ENCODE results near the gene PIKFYVE.

DNA sequence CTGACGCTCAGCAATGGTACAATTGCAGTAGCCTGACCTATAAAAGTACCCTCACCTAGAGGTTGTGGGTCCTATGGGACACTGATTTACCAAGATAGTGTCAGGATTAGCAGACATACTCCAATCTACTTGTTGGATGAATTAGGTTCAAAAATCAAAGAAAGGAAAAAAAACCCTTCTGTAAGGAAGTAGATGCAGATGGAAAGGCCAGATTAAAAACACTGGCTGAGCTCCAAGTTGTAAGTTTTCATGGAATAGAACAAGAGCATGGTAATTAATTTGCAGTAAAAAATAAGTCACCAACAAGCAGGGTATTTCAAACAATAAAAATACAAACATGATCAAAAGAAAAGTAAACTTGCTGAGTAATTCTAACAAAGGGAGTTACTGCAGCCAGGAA is 37.6 kb upstream of the PIKFYVE start:
- TF ChIP-seq, protein P1, sequence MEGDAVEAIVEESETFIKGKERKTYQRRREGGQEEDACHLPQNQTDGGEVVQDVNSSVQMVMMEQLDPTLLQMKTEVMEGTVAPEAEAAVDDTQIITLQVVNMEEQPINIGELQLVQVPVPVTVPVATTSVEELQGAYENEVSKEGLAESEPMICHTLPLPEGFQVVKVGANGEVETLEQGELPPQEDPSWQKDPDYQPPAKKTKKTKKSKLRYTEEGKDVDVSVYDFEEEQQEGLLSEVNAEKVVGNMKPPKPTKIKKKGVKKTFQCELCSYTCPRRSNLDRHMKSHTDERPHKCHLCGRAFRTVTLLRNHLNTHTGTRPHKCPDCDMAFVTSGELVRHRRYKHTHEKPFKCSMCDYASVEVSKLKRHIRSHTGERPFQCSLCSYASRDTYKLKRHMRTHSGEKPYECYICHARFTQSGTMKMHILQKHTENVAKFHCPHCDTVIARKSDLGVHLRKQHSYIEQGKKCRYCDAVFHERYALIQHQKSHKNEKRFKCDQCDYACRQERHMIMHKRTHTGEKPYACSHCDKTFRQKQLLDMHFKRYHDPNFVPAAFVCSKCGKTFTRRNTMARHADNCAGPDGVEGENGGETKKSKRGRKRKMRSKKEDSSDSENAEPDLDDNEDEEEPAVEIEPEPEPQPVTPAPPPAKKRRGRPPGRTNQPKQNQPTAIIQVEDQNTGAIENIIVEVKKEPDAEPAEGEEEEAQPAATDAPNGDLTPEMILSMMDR (IDR thresholded peaks at IDR 0.05) = no peak
- TF ChIP-seq POLR2A (IDR thresholded peaks at IDR 0.05) = no peak
